HG03039 (cell line): Measurements from ENCODE around the gene MRO.
"Not testable (repeated sequence)": the region's sequence is repeated elsewhere in the genome, so short reads cannot be mapped to it uniquely, and the experiment has no call there.

Experiments
- ATAC-seq: cut with Tn5 transposase; IDR thresholded peaks from one replicate; pipeline ENCODE4 v1.9.1; 2021; ENCODE audit warnings: mild to moderate bottlenecking, moderate library complexity; ENCODE audit not compliant: unreplicated experiment

MRO gene

GRCh38 chr18:50793641-50794565 is 25.9 kb downstream of the MRO start:
- no peak for ATAC-seq

- ATAC-seq: no peak
Measured at GRCh38 chr18:50792885-50793284, 26.9 kb downstream of the MRO start.

GRCh38 chr18:50791599-50792438 is 28.0 kb downstream of the MRO start:
- ATAC-seq: no peak

- no peak for ATAC-seq
Measured at GRCh38 chr18:50790948-50791347, 28.9 kb downstream of the MRO start.

GRCh38 chr18:50790241-50790640 is 29.6 kb downstream of the MRO start:
- ATAC-seq: no peak

GRCh38 chr18:50788284-50788683 is 31.5 kb downstream of the MRO start:
- ATAC-seq: no peak

GRCh38 chr18:50786864-50787263 is 33.0 kb downstream of the MRO start:
- no peak for ATAC-seq

- ATAC-seq: no peak
Measured at GRCh38 chr18:50783553-50783952, 36.3 kb downstream of the MRO start.

- ATAC-seq: not testable (repeated sequence)
Measured at GRCh38 chr18:50779021-50779420, 40.8 kb downstream of the MRO start.

GRCh38 chr18:50776383-50776782 is 43.4 kb downstream of the MRO start:
- no peak for ATAC-seq

- no peak for ATAC-seq
Measured at GRCh38 chr18:50775726-50776125, 44.1 kb downstream of the MRO start.

GRCh38 chr18:50775207-50775606 is 44.6 kb downstream of the MRO start:
- no peak for ATAC-seq

GRCh38 chr18:50769463-50769862 is 50.4 kb downstream of the MRO start:
- no peak for ATAC-seq

- no peak for ATAC-seq
Measured at GRCh38 chr18:50757358-50757757, 62.5 kb downstream of the MRO start.

GRCh38 chr18:50754297-50754696 is 65.5 kb downstream of the MRO start:
- no peak for ATAC-seq

- ATAC-seq: no peak
Measured at GRCh38 chr18:50753311-50753710, 66.5 kb downstream of the MRO start.

GRCh38 chr18:50751947-50752346 is 67.9 kb downstream of the MRO start:
- no peak for ATAC-seq

- no peak for ATAC-seq
Measured at GRCh38 chr18:50751490-50751889, 68.3 kb downstream of the MRO start.

GRCh38 chr18:50750546-50750945 is 69.3 kb downstream of the MRO start:
- no peak for ATAC-seq

- ATAC-seq: no peak
Measured at GRCh38 chr18:50749945-50750344, 69.9 kb downstream of the MRO start.

GRCh38 chr18:50749421-50749820 is 70.4 kb downstream of the MRO start:
- no peak for ATAC-seq
